Measurements from ENCODE around the gene IGSF22. TPM values are rescaled to one million over a fixed set of nuclear protein-coding genes. Genes with fewer than 3 reads are reported as not detected.

The IGSF22 gene
- polyA plus RNA-seq, 1 donor from 2014 or later: 0.68 TPM

- TF ChIP-seq MXI1 (conservative IDR thresholded peaks at IDR 0.05; ENCODE audit: poor library complexity, severe bottlenecking) (no peak), SMC3 (conservative IDR thresholded peaks at IDR 0.05; ENCODE audit: poor library complexity) (no peak), EP300 (conservative IDR thresholded peaks at IDR 0.05; ENCODE audit: poor library complexity, severe bottlenecking) (no peak), REST (IDR thresholded peaks at IDR 0.05; ENCODE audit: borderline replicate concordance) (no peak), EZH2 (IDR thresholded peaks at IDR 0.05; ENCODE audit: borderline replicate concordance, insufficient read depth, low read length, poor library complexity, severe bottlenecking) (no peak), RAD21 (conservative IDR thresholded peaks at IDR 0.05) (no peak), CTCF (IDR thresholded peaks at IDR 0.05; ENCODE audit: poor library complexity, severe bottlenecking) (no peak), POLR2AphosphoS5 (IDR thresholded peaks at IDR 0.05) (no peak), TAF1 (IDR thresholded peaks at IDR 0.05; ENCODE audit: low read depth) (no peak)
- Histone ChIP-seq H3K27ac (ENCODE audit: low read length) (no peak overlapping the region), H3K9me2 (ENCODE audit: insufficient read depth, low read length) (no peaks in the 10 kb centered on the region), H3K9ac (ENCODE audit: low read length) (no peak overlapping the region), H2AFZ (ENCODE audit: low read depth, low read length) (no peak overlapping the region), H3K4me2 (ENCODE audit: low read length) (no peak overlapping the region), H3K27me3 (ENCODE audit: insufficient read depth, low read depth, low read length) (no peaks in the 10 kb centered on the region), H3F3A (ENCODE audit: insufficient read depth, low read length, poor library complexity, severe bottlenecking) (no peaks in the 10 kb centered on the region), H3K36me3 (ENCODE audit: insufficient read depth, low read length) (no peaks in the 10 kb centered on the region), H3K9me3 (ENCODE audit: low read length) (no peaks in the 10 kb centered on the region), H4K20me1 (ENCODE audit: insufficient read depth) (no peaks in the 10 kb centered on the region), H3K4me3 (ENCODE audit: low read length) (no peak overlapping the region), H3K79me2 (replicated peaks; ENCODE audit: insufficient read depth, low read length) (no peaks in the 10 kb centered on the region)
These were observed 2.7 kb upstream of the IGSF22 start for GRCh38 chr11:18728658-18729057.

- H3K9me2 ChIP-seq (ENCODE audit: insufficient read depth, low read length): no peaks in the 10 kb centered on the region
- H3K4me3 ChIP-seq (ENCODE audit: low read length): no peak overlapping the region
- no peaks in the 10 kb centered on the region for H3K9me3 ChIP-seq (ENCODE audit: low read length)
- H3K27ac ChIP-seq (ENCODE audit: low read length): no peak overlapping the region
- no peaks in the 10 kb centered on the region for H4K20me1 ChIP-seq (ENCODE audit: insufficient read depth)
- H3F3A ChIP-seq (ENCODE audit: insufficient read depth, low read length, poor library complexity, severe bottlenecking): no peaks in the 10 kb centered on the region
- no peaks in the 10 kb centered on the region for H3K36me3 ChIP-seq (ENCODE audit: insufficient read depth, low read length)
- H2AFZ ChIP-seq (ENCODE audit: low read depth, low read length): no peak overlapping the region
- TF ChIP-seq SMC3 (conservative IDR thresholded peaks at IDR 0.05; ENCODE audit: poor library complexity) (peak; percentile 18), CTCF (IDR thresholded peaks at IDR 0.05; ENCODE audit: poor library complexity, severe bottlenecking) (peak; percentile 65), EZH2 (IDR thresholded peaks at IDR 0.05; ENCODE audit: borderline replicate concordance, insufficient read depth, low read length, poor library complexity, severe bottlenecking) (no peak)
- no peaks in the 10 kb centered on the region for H3K79me2 ChIP-seq (replicated peaks; ENCODE audit: insufficient read depth, low read length)
- H3K9ac ChIP-seq (ENCODE audit: low read length): no peak overlapping the region
- H3K4me2 ChIP-seq (ENCODE audit: low read length): no peak overlapping the region
- no peaks in the 10 kb centered on the region for H3K27me3 ChIP-seq (ENCODE audit: insufficient read depth, low read depth, low read length)
These were observed 1.7 kb upstream of the IGSF22 start for GRCh38 chr11:18727479-18728236.
